Left cardiac atrium (tissue), 4 donors: ENCODE data around the gene DNMT1. TPM values are rescaled to one million over a fixed set of nuclear protein-coding genes. Genes with fewer than 3 reads are reported as not detected.

Source experiments
- ATAC-seq, 2 donors: fragments of 200-7000 bp; cut with Tn5 transposase; one replicate each; pipeline ENCODE4 v1.9.1; 2020; ENCODE audit warnings: mild to moderate bottlenecking in 2 of 2, moderate library complexity in 2 of 2
- DNase-seq: peaks from one replicate; pipeline ENCODE4 v3.0.0-alpha.2; 2020
- intact Hi-C, 2 donors: fragments of 100-400 bp; cut with DNase I; formaldehyde crosslinking; loops; one replicate each; pipeline versions ENCODE4 v1.14.1 to v1.15.1; 2022 to 2023
- total RNA-seq, 2 donors: library from RNA; stranded (reverse); fragmentation: NEBNext Ultra II Directional; extraction: Animal tissue kit (Norgen Biotek cat#: 25700); gene quantifications; one replicate each; pipeline ENCODE4 v1.2.1, GENCODE V29; 2021
- donor health status: DM: no; HTN: yes; CAD: no.
- donor health status: DM: no; HTN: yes; CAD: no; lungs with severe emphysema.
- donor health status: DM: yes; HTN: yes; CAD: no.
- donor health status: Dilated cardiomyopathy.

The DNMT1 gene
- total RNA-seq, 2 donors from 2014 or later: 32.7 to 34.9 TPM

- intact Hi-C loops: no loop called here
- ATAC-seq (peak; percentile 38 to 47), DNase-seq (no peak)
Measured at GRCh38 chr19:10126213-10126639, 68.5 kb downstream of the DNMT1 start.

GRCh38 chr19:10124429-10124828, 70.3 kb downstream of the DNMT1 start:
- intact Hi-C loops: no loop called here
- DNase-seq (no peak), ATAC-seq (no peak)

- no peak for DNase-seq
- intact Hi-C loops: no loop called here
- ATAC-seq: no peak
Measured at GRCh38 chr19:10122045-10122444, 72.7 kb downstream of the DNMT1 start.

GRCh38 chr19:10120538-10121189, 74.1 kb downstream of the DNMT1 start:
- ATAC-seq: no peak
- no peak for DNase-seq
- intact Hi-C loops: no loop called here

- ATAC-seq: no peak
- no peak for DNase-seq
- intact Hi-C loops: no loop called here
Measured at GRCh38 chr19:10118960-10119359, 75.8 kb downstream of the DNMT1 start.

- no peak for ATAC-seq
- intact Hi-C loops: no loop called here
Measured at GRCh38 chr19:10116866-10117616, 77.7 kb downstream of the DNMT1 start.

GRCh38 chr19:10116085-10116865, 78.5 kb downstream of the DNMT1 start:
- intact Hi-C loops: no loop called here
- no peak for ATAC-seq
- DNase-seq: no peak

More at GRCh38 chr19:10116866-10117616, 77.7 kb downstream of the DNMT1 start:
- DNase-seq: no peak

- DNase-seq: no peak
- intact Hi-C loops: no loop called here
- no peak for ATAC-seq
Measured at GRCh38 chr19:10115392-10116084, 79.2 kb downstream of the DNMT1 start.

GRCh38 chr19:10114651-10115391, 79.9 kb downstream of the DNMT1 start:
- no peak for ATAC-seq
- intact Hi-C loops: no loop called here
- no peak for DNase-seq

GRCh38 chr19:10113964-10114650, 80.6 kb downstream of the DNMT1 start:
- ATAC-seq (peak in 1 of 2 donors; percentile 1), DNase-seq (no peak)
- intact Hi-C loops: no loop called here

GRCh38 chr19:10113592-10113963, 81.2 kb downstream of the DNMT1 start:
- intact Hi-C loops: no loop called here
- DNase-seq: no peak
- peak; percentile 1 for ATAC-seq

GRCh38 chr19:10112895-10113591, 81.7 kb downstream of the DNMT1 start:
- DNase-seq (no peak), ATAC-seq (peak; percentile 30 to 38)
- intact Hi-C loops: no loop called here

- DNase-seq (no peak), ATAC-seq (peak in 1 of 2 donors; percentile 7)
- intact Hi-C loops: no loop called here
Measured at GRCh38 chr19:10112037-10112761, 82.6 kb downstream of the DNMT1 start.

GRCh38 chr19:10111405-10111811, 83.3 kb downstream of the DNMT1 start, which contains the start of gene P2RY11:
TSS of gene P2RY11 (plus strand) at chr19:10111693. CDS start at chr19:10111722, 29 bp downstream.
- DNase-seq (no peak), ATAC-seq (no peak)
- intact Hi-C loops: no loop called here

GRCh38 chr19:10110972-10111317, 83.8 kb downstream of the DNMT1 start:
- ATAC-seq: no peak
- DNase-seq: no peak
- intact Hi-C loops: no loop called here

- ATAC-seq (no peak), DNase-seq (no peak)
- intact Hi-C loops: no loop called here
Measured at GRCh38 chr19:10110076-10110971, 84.4 kb downstream of the DNMT1 start.
